NT2/D1 (cell line): Measurements from ENCODE around the gene FEM1B.

Experiments used
- DNase-seq: peaks from one replicate; pipeline ENCODE4 v3.0.0-alpha.2; 2011; ENCODE audit warnings: low read depth, low spot score
- H3K27me3 ChIP-seq: 2 replicates; pipeline ENCODE4 v1.6.0; 2011; ENCODE audit warnings: mild to moderate bottlenecking; ENCODE audit not compliant: insufficient read length, insufficient read depth
- H3K36me3 ChIP-seq: 2 replicates; pipeline ENCODE4 v1.6.1; 2011; ENCODE audit warnings: mild to moderate bottlenecking, low read length, mixed read lengths; ENCODE audit not compliant: insufficient read depth, insufficient read length
- H3K4me1 ChIP-seq: 2 replicates; pipeline ENCODE4 v1.5.1; 2011; ENCODE audit not compliant: insufficient read depth, insufficient read length
- H3K4me3 ChIP-seq: 2 replicates; pipeline ENCODE4 v1.5.1; 2011; ENCODE audit warnings: low read depth; ENCODE audit not compliant: insufficient read length
- H3K9ac ChIP-seq: 2 replicates; pipeline ENCODE4 v1.6.0; 2011; ENCODE audit warnings: low read depth; ENCODE audit not compliant: insufficient read length
- H3K9me3 ChIP-seq: 2 replicates; pipeline ENCODE4 v1.5.1; 2011; ENCODE audit warnings: mild to moderate bottlenecking, low read length; ENCODE audit not compliant: insufficient read depth
- SUZ12 ChIP-seq: IDR thresholded peaks from 2 replicates; pipeline ENCODE4 v1.6.1; 2011; ENCODE audit not compliant: insufficient read length, insufficient read depth; ENCODE audit errors: extremely low read depth
- YY1 ChIP-seq: IDR thresholded peaks from 2 replicates; pipeline ENCODE4 v1.6.1; 2011; ENCODE audit not compliant: insufficient read length, insufficient read depth
- ZNF274 ChIP-seq: IDR thresholded peaks from 2 replicates; pipeline ENCODE4 v1.6.1; 2011; ENCODE audit warnings: mild to moderate bottlenecking, low read depth, low read length

Gene FEM1B

GRCh38 chr15:68333775-68334470, 56.4 kb downstream of the FEM1B start:
- H3K4me1 ChIP-seq: peaks cover 25% of the 10 kb centered on the region
- no peaks in the 10 kb centered on the region for H3K9me3 ChIP-seq
- H3K27me3 ChIP-seq: peaks cover 3% of the 10 kb centered on the region
- no peak overlapping the region for H3K4me3 ChIP-seq
- peaks cover 6% of the 10 kb centered on the region for H3K36me3 ChIP-seq
- no peak for DNase-seq
- H3K9ac ChIP-seq: no peak overlapping the region
- TF ChIP-seq ZNF274 (no peak), YY1 (no peak), SUZ12 (no peak)

- peaks cover 21% of the 10 kb centered on the region for H3K4me1 ChIP-seq
- H3K36me3 ChIP-seq: peaks cover 5% of the 10 kb centered on the region
- H3K27me3 ChIP-seq: peaks cover 3% of the 10 kb centered on the region
- no peak overlapping the region for H3K4me3 ChIP-seq
- no peaks in the 10 kb centered on the region for H3K9me3 ChIP-seq
- no peak overlapping the region for H3K9ac ChIP-seq
- TF ChIP-seq SUZ12 (no peak), ZNF274 (no peak)
- no peak for DNase-seq
These were observed 57.1 kb downstream of the FEM1B start for GRCh38 chr15:68334661-68335124.

DNA sequence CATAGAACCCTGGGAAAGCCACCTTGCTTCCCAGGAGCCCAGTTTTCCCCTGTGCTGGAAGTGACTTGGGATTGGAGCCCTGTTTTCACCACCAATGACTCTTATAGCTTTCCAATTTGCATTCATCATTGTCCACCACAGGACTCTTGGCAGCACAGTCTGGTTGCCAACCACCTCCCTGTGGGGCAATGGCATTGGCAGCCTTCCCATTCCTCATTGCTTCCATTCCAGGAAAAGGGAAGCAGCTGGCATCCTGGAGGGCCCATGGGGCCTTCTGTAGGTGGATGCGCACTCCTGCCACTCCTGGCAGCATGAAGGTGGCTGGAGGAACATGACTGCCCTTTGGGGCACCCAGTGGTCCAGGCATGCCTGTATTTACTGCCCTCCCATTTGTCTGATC, 57.7 kb downstream of the FEM1B start:
- Histone ChIP-seq H3K4me1 (peaks cover 16% of the 10 kb centered on the region), H3K9me3 (no peaks in the 10 kb centered on the region), H3K27me3 (peaks cover 3% of the 10 kb centered on the region), H3K9ac (no peak overlapping the region), H3K4me3 (no peak overlapping the region), H3K36me3 (peaks cover 5% of the 10 kb centered on the region)
- TF ChIP-seq ZNF274 (no peak), YY1 (no peak), SUZ12 (no peak)
- no peak for DNase-seq

GRCh38 chr15:68335655-68336054, 58.1 kb downstream of the FEM1B start:
- no peak overlapping the region for H3K4me3 ChIP-seq
- no peaks in the 10 kb centered on the region for H3K9me3 ChIP-seq
- H3K9ac ChIP-seq: no peak overlapping the region
- H3K36me3 ChIP-seq: peaks cover 5% of the 10 kb centered on the region
- H3K4me1 ChIP-seq: peaks cover 14% of the 10 kb centered on the region
- peaks cover 3% of the 10 kb centered on the region for H3K27me3 ChIP-seq
- TF ChIP-seq YY1 (no peak), SUZ12 (no peak), ZNF274 (no peak)
- DNase-seq: no peak

DNA sequence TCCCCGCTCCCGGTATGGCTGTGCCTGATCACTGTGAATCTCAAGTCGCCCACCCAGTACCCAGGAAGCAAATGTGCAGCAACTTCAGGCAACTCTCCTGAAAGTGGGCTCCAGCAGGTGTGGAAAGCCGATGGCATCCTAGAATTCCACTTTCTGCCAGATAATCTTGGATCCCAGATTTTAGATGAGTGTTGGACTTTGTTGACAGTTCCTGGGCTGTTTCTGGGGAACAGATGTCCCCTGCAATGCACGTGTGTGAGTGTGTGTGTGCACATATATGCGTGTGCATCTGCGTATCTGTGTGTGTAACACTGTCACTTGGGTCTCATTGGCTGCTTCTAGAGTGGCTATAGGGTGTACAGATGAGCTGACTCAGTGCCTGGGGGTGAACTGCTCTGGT, 59.0 kb downstream of the FEM1B start:
- peaks cover 12% of the 10 kb centered on the region for H3K4me1 ChIP-seq
- H3K9me3 ChIP-seq: no peaks in the 10 kb centered on the region

DNA sequence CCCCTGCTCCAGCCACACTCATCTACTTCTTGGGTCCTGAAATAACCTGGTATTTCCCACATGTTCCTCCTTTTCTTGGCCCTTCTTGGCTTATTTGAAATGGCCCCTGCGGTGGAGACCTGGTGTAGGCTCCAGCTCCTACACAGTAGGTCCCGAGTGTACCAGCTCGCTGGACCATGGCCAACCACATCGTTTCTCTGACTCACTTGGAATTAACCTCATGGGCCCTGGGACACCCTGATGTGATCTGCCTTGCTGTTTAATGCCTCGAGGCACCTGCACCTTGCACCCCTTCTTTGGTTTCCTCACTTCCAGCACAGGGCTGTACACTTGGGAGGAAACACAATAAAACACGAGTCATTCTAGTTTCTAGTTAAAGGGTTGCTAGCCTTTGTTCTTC, 60.3 kb downstream of the FEM1B start:
- Histone ChIP-seq H3K36me3 (no peaks in the 10 kb centered on the region), H3K27me3 (no peaks in the 10 kb centered on the region), H3K4me3 (no peak overlapping the region), H3K9ac (no peak overlapping the region), H3K4me1 (peaks cover 3% of the 10 kb centered on the region), H3K9me3 (no peaks in the 10 kb centered on the region)
- no peak for DNase-seq
- TF ChIP-seq SUZ12 (no peak), ZNF274 (no peak), YY1 (no peak)

More for the DNA sequence above, 59.0 kb downstream of the FEM1B start:
- no peak overlapping the region for H3K9ac ChIP-seq
- peaks cover 3% of the 10 kb centered on the region for H3K27me3 ChIP-seq
- no peak overlapping the region for H3K4me3 ChIP-seq
- peaks cover 5% of the 10 kb centered on the region for H3K36me3 ChIP-seq
- TF ChIP-seq YY1: no peak
- TF ChIP-seq ZNF274: no peak
- TF ChIP-seq SUZ12: no peak
- no peak for DNase-seq

- no peaks in the 10 kb centered on the region for H3K9me3 ChIP-seq
- no peaks in the 10 kb centered on the region for H3K27me3 ChIP-seq
- DNase-seq: no peak
- no peak overlapping the region for H3K4me3 ChIP-seq
- peaks cover 3% of the 10 kb centered on the region for H3K4me1 ChIP-seq
- no peak for TF ChIP-seq ZNF274
- no peak for TF ChIP-seq SUZ12
- TF ChIP-seq YY1: no peak
- no peaks in the 10 kb centered on the region for H3K36me3 ChIP-seq
- no peak overlapping the region for H3K9ac ChIP-seq
These were observed 61.9 kb downstream of the FEM1B start for GRCh38 chr15:68339481-68339880.
